Heart left ventricle (tissue), 13 donors: Measurements from ENCODE around the gene FOXN1.

Source experiments
- CTCF ChIP-seq, 12 donors: fragments of 200-600 bp; sonication (generic) in 4 of 12; IDR thresholded peaks; one replicate each; pipeline versions ENCODE4 v1.5.0 to v1.8.0; 2018 to 2022; ENCODE audit warnings: antibody characterized with exemption in 12 of 12, mild to moderate bottlenecking in 5 of 12
- POLR2A ChIP-seq, 2 donors: fragments of 450-650 bp; IDR thresholded peaks; one replicate each; pipeline ENCODE4 v1.6.1; 2017; ENCODE audit warnings: antibody characterized with exemption in 2 of 2, mild to moderate bottlenecking in 2 of 2, moderate library complexity in 2 of 2
- donor health status: ischemic (EF 13 %, LVEDD 7.1; RV severe dilation, severe dysfunction).
- donor health status: DM: no; HTN: yes; CAD: no.
- donor health status: DM: no; HTN: no; CAD: no.
- donor health status: ischemic (EF 25% LVEDD 6.9; RV normal size, moderate dysfunction).
- donor health status: ischemic (EF 25% LVEDD 5.7; RV mildly dilated, moderate dysfunction).
- donor health status: ischemic (EF 35%, LVEDD 5.7; RV mildly dilated, moderate dysfunction).
- donor health status: nonischemic (EF 11% LVEDD 7.7; RV severe dilation, severe dysfunction).
- donor health status: DM: yes; HTN: yes; CAD: no.
- donor health status: PGD.
- donor health status: ischemic (EF 29% LVEDD 5.4; RV normal size, mild dysfunction).
- donor health status: nonischemic (EF 23%, LVEDD 6.1; RV moderate dilation, normal function).

- TF ChIP-seq CTCF (IDR thresholded peaks at IDR 0.05) (no peak), POLR2A (IDR thresholded peaks at IDR 0.05) (no peak)
Observed at GRCh38 chr17:28550858-28551257, 44.7 kb downstream of the FOXN1 start.
